ENCODE results near the gene AJAP1. TPM values are rescaled to one million over a fixed set of nuclear protein-coding genes. Genes with fewer than 3 reads are reported as not detected.

The AJAP1 gene
- total and polyA plus RNA-seq, 10 of the 15 experiments (the other 5 are each of a cell fraction or from before 2014, with no cell fraction given): not detected

- no peaks in the 10 kb centered on the region for H3K4me1 ChIP-seq (ENCODE audit: control insufficient read depth, insufficient read depth, low read length)
- WGBS (ENCODE audit: insufficient coverage, insufficient replicate concordance, low lambda C conversion rate, missing lambda C conversion rate): 17% methylated on average over 34 of the region's 78 CpGs
- DNase-seq (ENCODE audit: low read depth, low spot score) (no peak), ATAC-seq (no peak), FAIRE-seq (no peak)
- no peak overlapping the region for H2AFZ ChIP-seq (ENCODE audit: control insufficient read depth, low read depth, low read length)
- ChIA-PET SMC1A (ENCODE audit: uncharacterized antibody, unreplicated experiment) (no interaction called here), POLR2A (no interaction called here), RAD21 (ENCODE audit: unreplicated experiment) (no interaction called here), CTCF (no interaction called here)
- H3K9me3 ChIP-seq (replicated peaks; ENCODE audit: control insufficient read depth, insufficient read depth, low read length): no peaks in the 10 kb centered on the region
- H3K79me2 ChIP-seq (ENCODE audit: control insufficient read depth, insufficient read depth, low read length): no peaks in the 10 kb centered on the region
- H3K27me3 ChIP-seq (replicated peaks in 1 of 2; ENCODE audit: control insufficient read depth in 2 of 2, insufficient read depth in 2 of 2, low read length in 1 of 2): peaks cover 0 to 6% of the 10 kb centered on the region in 2 experiments; a peak in 3 of 4 replicates
- H3K4me3 ChIP-seq: no peak overlapping the region
- no peak overlapping the region for H3K27ac ChIP-seq (ENCODE audit: control insufficient read depth, insufficient read depth)
- TF ChIP-seq RAD21 (IDR thresholded peaks at IDR 0.05; ENCODE audit: insufficient read depth, low read depth, low read length) (peak; percentile 37), JUNB (IDR thresholded peaks at IDR 0.05) (no peak), SMAD5 (IDR thresholded peaks at IDR 0.05; ENCODE audit: low read depth) (no peak), CTCF (IDR thresholded peaks at IDR 0.05 in 2 of 3, conservative IDR thresholded peaks at IDR 0.05 in 1 of 3; ENCODE audit: control insufficient read depth in 2 of 3, extremely low read depth in 1 of 3, insufficient read depth in 1 of 3, low read depth in 3 of 3, low read length in 3 of 3) (peak; percentile 21 to 38 (median 29); a peak in 4 of 6 replicates)
- TF ChIP-seq, protein P1, sequence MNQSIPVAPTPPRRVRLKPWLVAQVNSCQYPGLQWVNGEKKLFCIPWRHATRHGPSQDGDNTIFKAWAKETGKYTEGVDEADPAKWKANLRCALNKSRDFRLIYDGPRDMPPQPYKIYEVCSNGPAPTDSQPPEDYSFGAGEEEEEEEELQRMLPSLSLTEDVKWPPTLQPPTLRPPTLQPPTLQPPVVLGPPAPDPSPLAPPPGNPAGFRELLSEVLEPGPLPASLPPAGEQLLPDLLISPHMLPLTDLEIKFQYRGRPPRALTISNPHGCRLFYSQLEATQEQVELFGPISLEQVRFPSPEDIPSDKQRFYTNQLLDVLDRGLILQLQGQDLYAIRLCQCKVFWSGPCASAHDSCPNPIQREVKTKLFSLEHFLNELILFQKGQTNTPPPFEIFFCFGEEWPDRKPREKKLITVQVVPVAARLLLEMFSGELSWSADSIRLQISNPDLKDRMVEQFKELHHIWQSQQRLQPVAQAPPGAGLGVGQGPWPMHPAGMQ (IDR thresholded peaks at IDR 0.05; ENCODE audit: borderline replicate concordance): no peak
- no peaks in the 10 kb centered on the region for H3K36me3 ChIP-seq (ENCODE audit: control insufficient read depth in 2 of 2, insufficient read depth in 2 of 2, low read length in 1 of 2)
- no peaks in the 10 kb centered on the region for H4K20me1 ChIP-seq (ENCODE audit: control insufficient read depth, insufficient read depth)
- in situ Hi-C loops (cut with MboI) (loop anchor here (10.0 kb wide), 1 partner anchor 169 kb away; no protein-coding TSS in a partner anchor), intact Hi-C loops (cut with micrococcal nuclease; ENCODE audit: unreplicated experiment) (loop anchor here (2.0 kb wide), 1 partner anchor 171 kb away; no protein-coding TSS in a partner anchor)
- no peak overlapping the region for H3K9ac ChIP-seq (ENCODE audit: control insufficient read depth, insufficient read depth, low read length)
- H3K4me2 ChIP-seq (ENCODE audit: control insufficient read depth, insufficient read depth): no peak overlapping the region
- BruUV-seq (replicated peaks): no TSS peak
These were observed 1.5 kb downstream of the AJAP1 start for GRCh38 chr1:4655674-4656532.
